ENCODE results near the gene CSRNP2.
"Not testable (repeated sequence)": the region's sequence is repeated elsewhere in the genome, so short reads cannot be mapped to it uniquely, and the experiment has no call there.

Gene CSRNP2

GRCh38 chr12:51025338-51025835 lies 58.0 kb downstream of the CSRNP2 start:
- Mint-ChIP-seq H3K4me3 (peak overlapping the region; percentile 94), H3K36me3 (peaks cover 24% of the 10 kb centered on the region), H3K27ac (peak overlapping the region; percentile 98), H3K4me1 (peaks cover 54% of the 10 kb centered on the region), H3K9me3 (no peaks in the 10 kb centered on the region)
- no peak for DNase-seq (ENCODE audit: low spot score in 2 of 2)
- ATAC-seq = no peak

DNA sequence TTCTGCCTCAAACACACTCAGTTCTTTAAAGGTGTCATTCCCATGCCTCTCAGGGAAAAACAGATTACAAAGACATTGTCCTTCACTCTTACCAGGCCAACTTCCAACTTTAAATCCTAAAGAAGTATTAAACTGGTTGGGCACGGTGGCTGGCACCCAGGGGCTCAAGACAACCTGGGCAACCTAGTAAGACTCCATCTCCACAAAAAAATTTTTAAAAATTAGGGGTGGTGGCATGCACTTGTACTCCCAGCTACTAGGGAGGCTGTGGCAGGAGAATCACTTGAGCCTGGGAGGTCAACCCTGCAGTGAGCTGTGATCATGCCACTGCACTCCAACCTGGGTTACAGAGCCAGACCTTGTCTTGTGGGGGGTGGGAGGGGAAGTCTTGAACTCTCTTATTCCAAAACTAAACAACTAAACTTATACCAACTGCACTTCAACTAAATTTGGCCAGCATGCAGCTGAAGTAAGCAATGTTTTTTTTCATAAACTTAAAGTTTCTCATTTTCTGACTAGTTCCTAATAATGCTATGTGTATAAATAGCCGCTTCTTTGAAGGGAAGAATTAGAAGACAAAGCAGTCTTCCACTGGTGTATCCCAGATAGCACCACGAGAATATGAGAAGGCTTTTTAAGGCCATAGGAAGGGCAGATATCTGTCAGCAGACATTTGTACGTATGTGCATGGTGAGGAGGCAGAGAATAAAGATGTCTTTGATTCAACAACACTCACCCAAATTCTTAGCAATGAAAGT lies 59.6 kb downstream of the CSRNP2 start:
- Mint-ChIP-seq H3K4me3 (peak overlapping the region; percentile 94), H3K9me3 (no peaks in the 10 kb centered on the region), H3K27ac (peak overlapping the region; percentile 98), H3K4me1 (peaks cover 54% of the 10 kb centered on the region), H3K36me3 (peaks cover 24% of the 10 kb centered on the region)
- DNase-seq (ENCODE audit: low spot score in 2 of 2) = no peak
- ATAC-seq = no peak

GRCh38 chr12:51021694-51022093 lies 61.7 kb downstream of the CSRNP2 start:
- ATAC-seq (no peak), DNase-seq (ENCODE audit: low spot score in 2 of 2) (no peak)
- peak overlapping the region; percentile 24 for H3K4me3 Mint-ChIP-seq
- no peaks in the 10 kb centered on the region for H3K9me3 Mint-ChIP-seq
- H3K36me3 Mint-ChIP-seq = peaks cover 19% of the 10 kb centered on the region
- peaks cover 54% of the 10 kb centered on the region for H3K4me1 Mint-ChIP-seq
- peak overlapping the region; percentile 74 for H3K27ac Mint-ChIP-seq

DNA sequence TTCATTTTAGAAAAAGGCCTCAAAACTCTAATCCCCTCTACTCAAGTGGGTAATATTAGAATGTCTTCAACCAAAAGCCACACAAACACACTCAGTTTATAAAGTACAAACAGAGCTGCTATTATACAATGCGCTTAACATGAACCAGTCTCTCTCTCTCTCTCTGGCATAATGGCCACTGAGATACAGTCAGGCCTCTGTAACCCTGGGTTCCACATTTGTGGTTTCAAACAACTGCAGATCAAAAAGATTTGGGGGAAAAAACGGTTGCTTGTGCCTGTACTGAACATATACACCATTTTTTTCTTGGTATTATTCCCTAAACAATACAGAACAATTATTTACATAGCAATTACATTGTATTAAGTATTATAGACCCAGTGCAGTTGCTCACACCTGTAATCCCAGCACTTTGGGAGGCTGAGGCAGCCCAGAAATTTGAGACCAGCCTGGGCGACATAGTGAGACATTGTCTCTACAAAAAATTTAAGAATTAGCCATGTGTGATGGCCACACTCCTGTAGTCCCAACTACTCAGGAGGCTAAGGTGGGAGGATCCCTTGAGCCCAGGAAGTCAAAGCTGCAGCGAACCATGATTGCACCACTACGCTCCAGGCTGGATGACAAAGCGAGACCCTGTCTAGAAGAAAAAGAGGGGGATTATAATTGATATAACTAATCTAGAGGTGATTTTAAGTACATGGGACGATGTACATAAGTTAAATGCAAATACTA lies 62.8 kb downstream of the CSRNP2 start:
- H3K9me3 Mint-ChIP-seq = no peaks in the 10 kb centered on the region
- no peak overlapping the region for H3K27ac Mint-ChIP-seq
- DNase-seq (ENCODE audit: low spot score in 2 of 2) (no peak), ATAC-seq (no peak)
- H3K4me3 Mint-ChIP-seq = peak overlapping the region; percentile 24
- peaks cover 11% of the 10 kb centered on the region for H3K36me3 Mint-ChIP-seq
- peaks cover 47% of the 10 kb centered on the region for H3K4me1 Mint-ChIP-seq

GRCh38 chr12:51019927-51020326 lies 63.5 kb downstream of the CSRNP2 start:
- DNase-seq (ENCODE audit: low spot score in 2 of 2) (no peak), ATAC-seq (no peak)
- Mint-ChIP-seq H3K4me3 (no peak overlapping the region), H3K36me3 (peaks cover 4% of the 10 kb centered on the region), H3K27ac (no peak overlapping the region), H3K4me1 (peaks cover 40% of the 10 kb centered on the region), H3K9me3 (no peaks in the 10 kb centered on the region)

DNA sequence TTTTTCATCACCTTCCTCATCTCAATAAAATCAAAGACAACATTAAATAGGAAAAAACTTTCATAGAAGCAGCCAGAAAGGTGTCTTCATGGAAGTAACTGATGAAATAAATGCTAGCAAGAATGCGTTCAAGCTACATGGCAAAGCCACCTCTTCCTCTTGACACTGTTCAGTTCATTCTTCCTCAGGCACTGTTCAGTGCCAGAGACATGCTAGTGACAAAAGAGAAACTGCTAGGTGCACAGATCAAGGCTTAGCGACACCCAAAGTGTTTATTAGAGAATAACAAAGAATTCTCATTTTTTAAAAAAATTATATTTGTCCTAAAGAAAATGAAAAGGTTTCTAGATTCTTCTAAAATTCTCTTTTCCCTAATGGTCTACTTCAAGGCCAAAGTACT lies 64.4 kb downstream of the CSRNP2 start:
- DNase-seq (ENCODE audit: low spot score in 2 of 2) = no peak
- no peaks in the 10 kb centered on the region for H3K9me3 Mint-ChIP-seq
- no peak for ATAC-seq
- H3K4me3 Mint-ChIP-seq = no peak overlapping the region
- H3K4me1 Mint-ChIP-seq = peaks cover 30% of the 10 kb centered on the region
- no peak overlapping the region for H3K27ac Mint-ChIP-seq
- no peaks in the 10 kb centered on the region for H3K36me3 Mint-ChIP-seq

DNA sequence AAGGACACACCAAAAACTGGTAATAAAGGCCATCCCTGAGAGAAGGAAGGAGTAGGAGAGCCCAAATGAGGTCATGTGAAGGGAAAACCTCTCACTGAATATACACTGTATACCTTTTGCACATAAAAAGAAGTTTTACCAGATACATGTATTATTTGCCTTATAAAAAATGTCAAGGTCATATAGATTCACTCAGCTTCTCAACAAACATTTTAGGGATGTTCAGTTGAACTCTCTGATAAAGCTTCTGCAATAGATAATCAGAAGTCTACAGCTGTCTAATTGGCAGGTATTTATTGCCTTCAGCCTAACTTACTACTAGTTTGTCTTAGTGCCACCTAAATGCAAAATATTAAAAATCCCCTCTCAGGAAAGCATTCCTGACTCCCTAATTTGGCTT lies 65.9 kb downstream of the CSRNP2 start:
- no peak overlapping the region for H3K27ac Mint-ChIP-seq
- H3K36me3 Mint-ChIP-seq = no peaks in the 10 kb centered on the region
- DNase-seq (ENCODE audit: low spot score in 2 of 2) (no peak), ATAC-seq (no peak)
- H3K4me1 Mint-ChIP-seq = peaks cover 22% of the 10 kb centered on the region
- no peaks in the 10 kb centered on the region for H3K9me3 Mint-ChIP-seq
- no peak overlapping the region for H3K4me3 Mint-ChIP-seq

DNA sequence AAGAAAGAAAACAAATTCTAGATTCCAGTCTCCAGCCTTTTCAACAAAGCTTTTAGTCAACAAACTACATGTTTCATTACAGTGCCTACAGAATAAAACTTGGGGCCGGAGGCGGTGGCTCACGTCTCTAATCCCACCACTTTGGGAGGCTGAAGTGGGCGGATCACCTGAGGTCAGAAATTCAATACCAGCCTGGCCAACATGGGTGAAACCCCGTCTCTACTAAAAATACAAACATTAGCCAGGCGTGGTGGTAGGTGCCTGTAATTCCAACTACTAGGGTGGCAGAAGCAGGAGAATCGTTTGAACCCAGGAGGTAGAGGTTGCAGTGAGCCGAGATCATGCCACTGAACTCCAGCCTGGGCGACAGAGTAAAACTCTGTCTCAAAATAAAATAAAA lies 68.9 kb downstream of the CSRNP2 start:
- H3K4me1 Mint-ChIP-seq; H3K9me3 Mint-ChIP-seq; H3K4me3 Mint-ChIP-seq; DNase-seq (ENCODE audit: low spot score in 2 of 2); H3K27ac Mint-ChIP-seq; ATAC-seq: not testable (repeated sequence)
- peaks cover 11% of the 10 kb centered on the region for H3K36me3 Mint-ChIP-seq

GRCh38 chr12:51013441-51013840 lies 70.0 kb downstream of the CSRNP2 start:
- ATAC-seq = no peak
- Mint-ChIP-seq H3K4me3 (no peak overlapping the region), H3K36me3 (peaks cover 21% of the 10 kb centered on the region), H3K9me3 (no peaks in the 10 kb centered on the region), H3K27ac (no peak overlapping the region), H3K4me1 (peaks cover 6% of the 10 kb centered on the region)
- no peak for DNase-seq (ENCODE audit: low spot score in 2 of 2)

GRCh38 chr12:51012570-51013236 lies 70.7 kb downstream of the CSRNP2 start:
- H3K4me3 Mint-ChIP-seq = no peak overlapping the region
- no peak overlapping the region for H3K27ac Mint-ChIP-seq
- DNase-seq (ENCODE audit: low spot score in 2 of 2) = no peak
- H3K36me3 Mint-ChIP-seq = peaks cover 28% of the 10 kb centered on the region
- no peaks in the 10 kb centered on the region for H3K9me3 Mint-ChIP-seq
- no peak for ATAC-seq
- H3K4me1 Mint-ChIP-seq = peaks cover 6% of the 10 kb centered on the region

DNA sequence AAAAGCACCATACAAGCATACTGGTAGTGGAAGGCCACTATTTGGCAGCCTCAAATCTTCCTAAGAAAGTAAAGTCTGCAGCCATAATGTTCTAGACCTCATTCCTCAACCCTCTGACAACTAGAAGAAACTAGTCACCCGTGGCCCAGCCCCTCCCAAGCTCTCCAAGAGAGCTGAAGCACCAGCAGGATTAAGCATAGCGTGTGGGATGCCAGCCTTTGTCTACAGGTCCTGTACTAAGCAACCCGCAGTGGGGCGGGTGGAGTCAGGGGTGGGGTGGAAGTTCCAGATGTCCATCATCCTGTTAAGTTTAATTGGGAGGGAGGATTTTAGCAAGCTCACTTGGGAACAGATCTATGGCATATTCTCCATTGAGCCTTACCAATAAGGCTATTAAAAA lies 71.4 kb downstream of the CSRNP2 start:
- Mint-ChIP-seq H3K27ac (no peak overlapping the region), H3K9me3 (no peaks in the 10 kb centered on the region), H3K4me1 (peaks cover under 1% of the 10 kb centered on the region), H3K36me3 (peaks cover 35% of the 10 kb centered on the region), H3K4me3 (no peak overlapping the region)
- ATAC-seq (no peak), DNase-seq (ENCODE audit: low spot score in 2 of 2) (no peak)

All from stimulated activated effector memory CD8-positive, alpha-beta T cell treated with anti-CD3 and anti-CD28 coated beads, Interleukin-12 subunit alpha, Interleukin-12 subunit beta, amount 100 ng/mL, for 72 hours (primary cell).